GM18861 (cell line): Measurements from ENCODE around the gene TCF23.
"Not testable (repeated sequence)": the region's sequence is repeated elsewhere in the genome, so short reads cannot be mapped to it uniquely, and the experiment has no call there.

Experiments used
- ATAC-seq: cut with Tn5 transposase; IDR thresholded peaks from one replicate; pipeline ENCODE4 v1.9.1; 2021; ENCODE audit not compliant: unreplicated experiment

TCF23 gene

GRCh38 chr2:27152102-27152795, 3.4 kb downstream of the TCF23 start:
- ATAC-seq: no peak

GRCh38 chr2:27152796-27153464, 4.1 kb downstream of the TCF23 start:
- no peak for ATAC-seq

- no peak for ATAC-seq
Measured at GRCh38 chr2:27154488-27154887, 5.7 kb downstream of the TCF23 start.

- no peak for ATAC-seq
Measured at GRCh38 chr2:27155069-27155520, 6.3 kb downstream of the TCF23 start.

GRCh38 chr2:27158468-27158867, 9.7 kb downstream of the TCF23 start:
- no peak for ATAC-seq

- no peak for ATAC-seq
Measured at GRCh38 chr2:27159271-27159670, 10.5 kb downstream of the TCF23 start.

- no peak for ATAC-seq
Measured at GRCh38 chr2:27160191-27160590, 11.4 kb downstream of the TCF23 start.

- ATAC-seq: no peak
Measured at GRCh38 chr2:27162151-27163121, 13.6 kb downstream of the TCF23 start.

GRCh38 chr2:27164960-27165763, 16.4 kb downstream of the TCF23 start:
- ATAC-seq: no peak

GRCh38 chr2:27170581-27171337, 22.0 kb downstream of the TCF23 start:
- ATAC-seq: no peak

- ATAC-seq: no peak
Measured at GRCh38 chr2:27171351-27171848, 22.6 kb downstream of the TCF23 start.

- ATAC-seq: no peak
Measured at GRCh38 chr2:27174638-27175037, 25.8 kb downstream of the TCF23 start.

- no peak for ATAC-seq
Measured at GRCh38 chr2:27175330-27175729, 26.5 kb downstream of the TCF23 start.

GRCh38 chr2:27175781-27176180, 27.0 kb downstream of the TCF23 start:
- not testable (repeated sequence) for ATAC-seq

GRCh38 chr2:27177441-27178351, 28.9 kb downstream of the TCF23 start:
- no peak for ATAC-seq

GRCh38 chr2:27178469-27178868, 29.7 kb downstream of the TCF23 start:
- ATAC-seq: no peak

- ATAC-seq: no peak
Measured at GRCh38 chr2:27179344-27180000, 30.7 kb downstream of the TCF23 start.

GRCh38 chr2:27182346-27182745, 33.5 kb downstream of the TCF23 start:
- no peak for ATAC-seq
